GM18505 (cell line): ENCODE results near the gene LPP.

ENCODE experiments used
- ATAC-seq: cut with Tn5 transposase; IDR thresholded peaks from one replicate; pipeline ENCODE4 v1.9.1; 2021; ENCODE audit not compliant: unreplicated experiment
- POLR2A ChIP-seq: IDR thresholded peaks from 4 replicates; pipeline ENCODE4 v1.6.1; 2011; ENCODE audit warnings: borderline replicate concordance; ENCODE audit not compliant: insufficient read depth, insufficient read length; ENCODE audit errors: extremely low read depth

Gene LPP

GRCh38 chr3:188727052-188727451, 573.1 kb downstream of the LPP start:
- TF ChIP-seq POLR2A: no peak
- no peak for ATAC-seq

- no peak for TF ChIP-seq POLR2A
- ATAC-seq: no peak
Observed at GRCh38 chr3:188728371-188728896, 574.5 kb downstream of the LPP start.

GRCh38 chr3:188729422-188729821, 575.5 kb downstream of the LPP start:
- no peak for TF ChIP-seq POLR2A
- no peak for ATAC-seq

DNA sequence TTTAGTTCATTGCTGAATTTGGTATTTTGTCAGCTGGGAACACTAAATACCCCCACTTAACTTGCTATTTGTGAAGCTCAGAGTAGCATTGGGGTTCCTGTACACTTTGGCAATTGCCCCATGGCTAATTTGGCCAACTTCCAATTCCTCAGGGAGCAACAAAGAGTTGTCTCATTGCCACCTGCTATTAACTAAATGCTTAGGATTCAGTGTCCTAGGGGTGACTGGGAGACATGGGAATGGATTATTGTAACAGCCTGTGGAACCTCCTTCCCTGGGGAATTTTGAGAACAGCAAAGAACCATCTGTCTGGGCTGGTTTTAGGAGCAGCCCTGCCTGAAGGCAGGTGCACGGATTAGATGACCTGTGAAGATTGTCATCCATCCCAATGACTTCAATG, 580.4 kb downstream of the LPP start:
- TF ChIP-seq POLR2A: no peak
- no peak for ATAC-seq

GRCh38 chr3:188739511-188739910, 585.6 kb downstream of the LPP start:
- TF ChIP-seq POLR2A: no peak

DNA sequence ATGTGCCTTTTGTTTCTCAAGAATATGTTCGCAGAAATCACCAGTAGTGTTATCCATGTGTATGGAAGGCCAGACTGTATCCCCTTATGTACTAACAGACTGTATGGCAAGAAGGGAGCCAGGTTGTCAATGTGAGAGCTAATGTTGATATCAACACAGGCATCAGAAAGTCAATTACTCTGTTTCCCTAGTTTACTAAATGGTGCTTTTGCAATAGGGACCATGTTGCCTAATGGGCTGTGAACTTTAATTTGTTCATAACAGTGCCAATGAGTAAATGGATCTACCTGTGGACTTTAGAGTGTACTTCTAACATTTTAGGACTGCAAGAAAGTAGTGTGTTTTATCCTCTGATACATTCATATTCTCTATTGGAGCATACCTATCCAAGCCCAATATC, 586.1 kb downstream of the LPP start:
- TF ChIP-seq POLR2A: no peak
- no peak for ATAC-seq

More at GRCh38 chr3:188739511-188739910, 585.6 kb downstream of the LPP start:
- ATAC-seq: no peak

- no peak for ATAC-seq
- no peak for TF ChIP-seq POLR2A
Observed at GRCh38 chr3:188742755-188743550, 589.0 kb downstream of the LPP start.

GRCh38 chr3:188744166-188744565, 590.2 kb downstream of the LPP start:
- no peak for TF ChIP-seq POLR2A
- ATAC-seq: no peak

DNA sequence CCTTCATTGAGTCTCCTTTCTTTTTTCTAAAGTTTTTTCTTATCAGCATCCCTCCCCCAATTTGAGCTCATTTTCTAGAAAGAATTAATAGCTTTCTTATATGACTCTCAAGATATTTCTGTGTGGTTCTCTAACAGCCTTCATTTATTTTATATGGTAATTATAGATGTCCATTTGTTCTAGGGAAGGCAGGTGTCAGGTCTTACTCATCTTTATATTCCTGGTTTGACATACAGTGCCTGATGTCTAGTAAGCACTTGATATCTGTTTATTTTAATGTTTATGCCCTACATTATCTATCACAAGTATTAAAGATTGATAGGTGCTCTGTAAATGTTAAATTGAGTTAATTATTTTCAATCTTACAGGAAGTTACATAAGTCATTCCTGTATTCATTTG, 591.1 kb downstream of the LPP start:
- no peak for ATAC-seq
- TF ChIP-seq POLR2A: no peak

DNA sequence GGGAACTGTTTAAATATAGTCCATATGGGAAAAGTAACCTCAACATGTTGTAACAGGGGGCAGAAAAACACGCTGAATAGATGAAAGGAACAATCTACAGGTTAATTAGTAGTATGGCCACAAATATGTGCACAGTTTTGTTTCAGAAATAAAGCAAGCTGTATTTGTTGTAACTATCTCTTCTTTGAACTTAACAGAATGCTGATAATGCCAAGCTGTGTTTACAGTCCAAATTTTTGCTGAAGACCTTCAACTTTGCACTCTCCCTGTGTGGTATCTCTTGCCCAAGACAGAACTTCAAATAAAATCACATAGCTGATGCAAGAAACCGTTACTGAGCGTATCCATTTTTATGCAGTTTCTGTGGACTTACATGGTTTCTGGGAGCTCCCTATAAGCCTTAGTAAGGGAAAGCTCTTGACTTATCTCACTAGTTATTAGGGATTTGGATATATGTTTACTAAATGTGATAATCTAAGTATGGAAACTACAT, 592.4 kb downstream of the LPP start:
- no peak for ATAC-seq
- TF ChIP-seq POLR2A: no peak

- ATAC-seq: no peak
Observed at GRCh38 chr3:188747489-188747888, 593.5 kb downstream of the LPP start.

GRCh38 chr3:188749010-188749617, 595.2 kb downstream of the LPP start:
- TF ChIP-seq POLR2A: no peak

More at GRCh38 chr3:188747489-188747888, 593.5 kb downstream of the LPP start:
- TF ChIP-seq POLR2A: no peak

DNA sequence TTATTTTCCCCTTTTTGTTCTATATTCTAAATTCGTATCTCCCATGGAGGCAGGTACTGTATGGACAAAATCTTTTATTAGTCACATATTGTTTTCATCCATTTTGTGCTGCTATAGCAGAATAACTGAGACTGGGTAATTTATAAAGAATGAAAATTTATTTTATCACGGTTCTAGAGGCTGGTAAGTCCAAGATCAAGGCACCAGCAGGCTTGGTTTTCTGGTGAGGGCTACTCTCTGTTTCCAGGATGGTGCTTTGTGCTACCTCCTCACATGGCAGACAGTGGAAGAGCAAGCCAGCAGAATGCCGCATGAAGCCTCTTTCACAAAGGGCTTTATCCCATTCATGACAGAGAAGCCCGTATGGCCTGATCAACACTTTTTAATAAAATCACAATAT, 595.9 kb downstream of the LPP start:
- ATAC-seq: no peak
- TF ChIP-seq POLR2A: no peak

More at GRCh38 chr3:188749010-188749617, 595.2 kb downstream of the LPP start:
- no peak for ATAC-seq

DNA sequence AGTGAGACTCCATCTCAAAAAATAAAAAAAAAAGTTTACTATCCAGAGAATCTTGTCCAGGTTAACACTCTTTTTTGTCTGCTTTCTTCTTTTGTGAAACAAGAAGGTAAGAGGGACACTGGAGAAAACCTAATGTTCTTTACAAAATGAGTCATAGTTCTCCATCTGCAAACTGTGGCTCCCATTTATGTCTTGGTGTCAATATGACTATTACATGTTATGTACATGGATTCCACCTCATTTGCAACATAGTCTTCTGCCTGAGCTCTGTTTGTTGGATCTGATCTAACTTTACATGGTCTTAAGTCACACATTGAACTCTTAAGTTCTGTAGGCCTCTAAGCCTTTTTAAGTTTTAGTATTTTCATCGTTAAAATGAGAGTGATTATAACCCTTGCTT, 596.7 kb downstream of the LPP start:
- no peak for TF ChIP-seq POLR2A
- no peak for ATAC-seq
